NCI-H1694 (cell line): ENCODE data around the gene CCNQ.

Experiments used
- DNase-seq: peaks from one replicate; lab custom pipeline; 2025; lab: John Stamatoyannopoulos, UW

CCNQ gene

DNA sequence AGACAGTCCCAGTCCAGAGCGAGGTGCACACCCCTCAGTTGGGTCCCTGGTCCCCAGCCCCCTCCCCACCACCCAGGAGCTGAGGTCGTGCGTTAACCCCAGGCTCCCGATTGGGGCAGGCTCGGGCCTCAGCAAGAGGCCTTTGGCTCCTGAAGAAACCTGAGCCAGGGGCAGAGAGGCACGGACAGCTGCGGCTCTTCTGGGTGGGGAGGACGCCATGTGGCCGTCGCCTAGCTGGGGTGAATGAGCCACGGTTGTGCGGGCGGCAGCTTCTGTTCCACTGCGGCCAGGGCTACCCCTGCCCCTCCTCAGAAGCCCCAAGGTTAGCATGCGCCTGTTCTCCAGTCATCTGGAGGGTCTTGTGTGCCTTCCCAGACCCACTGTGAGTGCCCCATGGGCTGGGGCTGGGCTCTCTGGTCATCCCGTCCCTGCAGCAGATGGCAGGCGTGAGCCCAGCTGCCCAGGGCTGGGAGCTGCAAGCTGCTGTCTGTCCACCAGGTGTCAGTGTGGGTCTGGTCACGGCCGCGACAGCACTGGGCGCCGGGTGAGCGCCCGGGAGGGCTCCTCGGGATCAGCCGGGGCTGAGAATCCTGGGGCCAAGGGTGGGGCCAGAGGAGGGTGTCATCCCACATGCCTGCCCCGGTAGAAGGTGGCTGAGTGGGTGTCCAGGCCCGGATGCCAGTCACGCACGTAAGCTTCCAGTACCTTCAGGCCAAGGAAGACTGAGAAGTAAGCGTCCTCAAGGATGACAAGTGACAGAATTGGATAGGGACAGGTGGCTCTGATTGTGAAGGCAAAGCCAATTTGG, 59.6 kb downstream of the CCNQ start:
- DNase-seq, result no peak

DNA sequence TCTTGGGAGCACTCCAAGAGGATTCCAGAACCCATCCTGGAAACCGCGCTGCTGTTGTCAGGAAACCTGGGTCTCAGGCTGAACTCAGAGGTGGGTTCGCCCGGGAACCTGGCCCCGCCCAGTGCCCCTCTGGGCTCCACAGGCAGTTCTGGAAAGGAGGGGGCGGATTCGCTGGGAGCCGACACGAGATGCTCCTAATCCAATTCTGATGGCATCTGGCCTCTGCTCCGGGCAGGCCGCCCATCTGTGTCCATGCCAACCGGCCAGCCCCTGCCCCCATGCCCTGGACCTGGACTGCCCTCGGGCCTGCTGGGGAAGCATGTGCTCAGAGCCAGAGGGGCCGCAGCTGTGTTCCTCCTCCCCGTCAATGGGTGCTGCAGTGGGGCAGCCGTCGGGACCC, 60.5 kb downstream of the CCNQ start:
- DNase-seq, result no peak
